CD4-positive, alpha-beta T cell (primary cell): ENCODE data around the gene SIN3A. TPM values are rescaled to one million over a fixed set of nuclear protein-coding genes. Genes with fewer than 3 reads are reported as not detected.

Source experiments
- ATAC-seq: fragments of 200-7000 bp; cut with Tn5 transposase; one replicate; pipeline ENCODE4 v1.10.0; 2022; ENCODE audit warnings: mild to moderate bottlenecking; ENCODE audit not compliant: poor library complexity
- CTCF ChIA-PET: fragments of 350-600 bp; sonication (Branson Sonifier 250); formaldehyde crosslinking; loops from one replicate; lab custom pipeline; 2021; ENCODE audit warnings: antibody characterized with exemption, inconsistent platforms; lab: Charles Lee
- POLR2A ChIA-PET: fragments of 350-600 bp; sonication (Branson Sonifier 250); formaldehyde crosslinking; loops from one replicate; lab custom pipeline; 2021; ENCODE audit warnings: antibody characterized with exemption, inconsistent platforms; lab: Charles Lee
- DNase-seq, 14 experiments: peaks; one replicate each; pipeline ENCODE4 v3.0.0-alpha.2; 2013 to 2020; ENCODE audit warnings: mixed read lengths in 2 of 14
- H3K27ac ChIP-seq, 2 donors: one replicate each; pipeline versions ENCODE4 v1.5.1 to v1.7.0; 2013; ENCODE audit warnings: low read length in 2 of 2, low read depth in 1 of 2, mild to moderate bottlenecking in 1 of 2
- H3K27me3 ChIP-seq, 2 experiments: 1 replicate in 1 of 2; 2 replicates in 1 of 2; pipeline versions ENCODE4 v1.6.1 to v1.7.0; 2013; ENCODE audit warnings: low read length in 2 of 2, control low read depth in 1 of 2, mild to moderate bottlenecking in 1 of 2, moderate library complexity in 1 of 2; ENCODE audit not compliant: insufficient read depth in 2 of 2, control insufficient read depth in 1 of 2
- H3K36me3 ChIP-seq: one replicate; pipeline ENCODE4 v1.6.1; 2013; ENCODE audit warnings: low read length, control low read depth; ENCODE audit not compliant: insufficient read depth
- H3K4me1 ChIP-seq: one replicate; pipeline ENCODE4 v1.6.1; 2013; ENCODE audit warnings: low read length, control low read depth; ENCODE audit not compliant: insufficient read depth
- H3K4me3 ChIP-seq: one replicate; pipeline ENCODE4 v1.5.1; 2013; ENCODE audit warnings: mild to moderate bottlenecking, low read length, moderate library complexity
- H3K9me3 ChIP-seq, 2 experiments: 1 replicate in 1 of 2; 2 replicates in 1 of 2; pipeline versions ENCODE4 v1.6.1 to v1.7.0; 2013; ENCODE audit warnings: low read length in 2 of 2, mild to moderate bottlenecking in 2 of 2, control low read depth in 1 of 2, moderate library complexity in 1 of 2; ENCODE audit not compliant: control insufficient read depth in 1 of 2, insufficient read depth in 1 of 2
- H3K27ac Mint-ChIP-seq: one replicate; pipeline ENCODE4 v1.8.0; 2020; ENCODE audit warnings: mixed read lengths
- H3K27me3 Mint-ChIP-seq: one replicate; pipeline ENCODE4 v1.8.0; 2021; ENCODE audit warnings: mixed read lengths
- H3K36me3 Mint-ChIP-seq: one replicate; pipeline ENCODE4 v1.8.0; 2021; ENCODE audit warnings: low read depth, mixed read lengths
- H3K4me1 Mint-ChIP-seq: one replicate; pipeline ENCODE4 v1.8.0; 2021; ENCODE audit warnings: low read depth, mixed read lengths
- H3K4me3 Mint-ChIP-seq: one replicate; pipeline ENCODE4 v1.8.0; 2020; ENCODE audit warnings: mild to moderate bottlenecking, mixed read lengths
- H3K9me3 Mint-ChIP-seq: one replicate; pipeline ENCODE4 v1.8.0; 2020; ENCODE audit warnings: mixed read lengths
- CTCF ChIP-seq: fragments of 200-600 bp; IDR thresholded peaks from one replicate; pipeline ENCODE4 v1.8.0; 2022; ENCODE audit warnings: antibody characterized with exemption, mild to moderate bottlenecking
- intact Hi-C, 2 experiments: fragments of 100-400 bp; cut with DNase I in 1 of 2; cut with micrococcal nuclease in 1 of 2; formaldehyde crosslinking; loops; one replicate each; pipeline versions ENCODE4 v1.15.1 to v1.9.0; 2023 to 2025; cut with DNase I, micrococcal nuclease
- total RNA-seq, 174 experiments: library from RNA in 2 of 174; stranded (reverse) in 2 of 174; gene quantifications; one replicate each; pipeline ENCODE4 v1.2.3 and lab custom pipeline; 2021 to 2026

Gene SIN3A
- total RNA-seq, 2 experiments from 2014 or later, result 136 to 141 TPM

GRCh38 chr15:75363786-75364185 lies 87.7 kb downstream of the SIN3A start:
- Histone ChIP-seq H3K27ac (no peak overlapping the region), H3K4me3 (no peak overlapping the region), H3K4me1 (peaks cover 21% of the 10 kb centered on the region), H3K27me3 (no peaks in the 10 kb centered on the region), H3K36me3 (peaks cover 78% of the 10 kb centered on the region), H3K9me3 (peaks cover 0 to 3% of the 10 kb centered on the region in 2 experiments)
- H3K27me3 Mint-ChIP-seq, result no peaks in the 10 kb centered on the region
- no peak overlapping the region for H3K27ac Mint-ChIP-seq
- H3K9me3 Mint-ChIP-seq, result no peaks in the 10 kb centered on the region
- POLR2A ChIA-PET, result interaction anchor here (1.2 kb wide), 1 partner anchor 277 kb away, joined by 4 read pairs; no protein-coding TSS in a partner anchor
- H3K4me3 Mint-ChIP-seq, result no peak overlapping the region
- intact Hi-C loops, result no loop called here
- H3K4me1 Mint-ChIP-seq, result peaks cover 18% of the 10 kb centered on the region
- TF ChIP-seq CTCF, result no peak
- ATAC-seq, result no peak
- no peak for DNase-seq
- H3K36me3 Mint-ChIP-seq, result peaks cover 67% of the 10 kb centered on the region
- CTCF ChIA-PET, result no interaction called here

- Mint-ChIP-seq H3K9me3 (no peaks in the 10 kb centered on the region), H3K4me1 (peaks cover 12% of the 10 kb centered on the region), H3K4me3 (no peak overlapping the region), H3K36me3 (peaks cover 69% of the 10 kb centered on the region), H3K27ac (no peak overlapping the region), H3K27me3 (no peaks in the 10 kb centered on the region)
- Histone ChIP-seq H3K9me3 (peaks cover 0 to 3% of the 10 kb centered on the region in 2 experiments), H3K4me1 (peaks cover 12% of the 10 kb centered on the region), H3K4me3 (no peak overlapping the region), H3K27ac (no peak overlapping the region), H3K36me3 (peaks cover 87% of the 10 kb centered on the region), H3K27me3 (no peaks in the 10 kb centered on the region)
- DNase-seq, result no peak
- no peak for ATAC-seq
- ChIA-PET POLR2A (interaction anchor here (0.8 kb wide), 1 partner anchor 277 kb away, joined by 3 read pairs; the partner anchor contains the start of gene IMP3), CTCF (no interaction called here)
- TF ChIP-seq CTCF, result no peak
- intact Hi-C loops, result no loop called here
Observed at GRCh38 chr15:75362642-75363249, 88.7 kb downstream of the SIN3A start.

- no peak overlapping the region for H3K4me3 ChIP-seq
- H3K27ac Mint-ChIP-seq, result no peak overlapping the region
Observed at GRCh38 chr15:75361989-75362641, 89.4 kb downstream of the SIN3A start.

More at GRCh38 chr15:75361989-75362641, 89.4 kb downstream of the SIN3A start:
- Histone ChIP-seq H3K27me3 (no peaks in the 10 kb centered on the region), H3K9me3 (peaks cover 0 to 3% of the 10 kb centered on the region in 2 experiments), H3K4me1 (peaks cover 6% of the 10 kb centered on the region), H3K27ac (no peak overlapping the region), H3K36me3 (peaks cover 85% of the 10 kb centered on the region)
- TF ChIP-seq CTCF, result no peak
- no peaks in the 10 kb centered on the region for H3K27me3 Mint-ChIP-seq
- ATAC-seq, result no peak
- H3K4me1 Mint-ChIP-seq, result peaks cover 5% of the 10 kb centered on the region
- ChIA-PET CTCF (no interaction called here), POLR2A (interaction anchor here (0.8 to 1.0 kb wide), 2 partner anchors 11 to 278 kb away, joined by 3 to 4 read pairs; partner anchors contain the start of gene IMP3)
- DNase-seq, result no peak
- H3K4me3 Mint-ChIP-seq, result no peak overlapping the region
- peaks cover 69% of the 10 kb centered on the region for H3K36me3 Mint-ChIP-seq
- H3K9me3 Mint-ChIP-seq, result no peaks in the 10 kb centered on the region
- intact Hi-C loops, result no loop called here
